Neural progenitor cell (in vitro differentiated cells): Measurements from ENCODE around the gene NUP50.

Source experiments
- EZH2 ChIP-seq: fragments of 200-600 bp; sonication (generic); IDR thresholded peaks from 2 replicates; pipeline ENCODE4 v1.6.1; 2017; ENCODE audit warnings: antibody characterized with exemption, mild to moderate bottlenecking, moderate library complexity
- TF ChIP-seq, protein P1 (sequence below): fragments of 200-600 bp; sonication (generic); IDR thresholded peaks from 2 replicates; pipeline ENCODE4 v1.5.1; 2017; ENCODE audit warnings: antibody characterized with exemption, mild to moderate bottlenecking

DNA sequence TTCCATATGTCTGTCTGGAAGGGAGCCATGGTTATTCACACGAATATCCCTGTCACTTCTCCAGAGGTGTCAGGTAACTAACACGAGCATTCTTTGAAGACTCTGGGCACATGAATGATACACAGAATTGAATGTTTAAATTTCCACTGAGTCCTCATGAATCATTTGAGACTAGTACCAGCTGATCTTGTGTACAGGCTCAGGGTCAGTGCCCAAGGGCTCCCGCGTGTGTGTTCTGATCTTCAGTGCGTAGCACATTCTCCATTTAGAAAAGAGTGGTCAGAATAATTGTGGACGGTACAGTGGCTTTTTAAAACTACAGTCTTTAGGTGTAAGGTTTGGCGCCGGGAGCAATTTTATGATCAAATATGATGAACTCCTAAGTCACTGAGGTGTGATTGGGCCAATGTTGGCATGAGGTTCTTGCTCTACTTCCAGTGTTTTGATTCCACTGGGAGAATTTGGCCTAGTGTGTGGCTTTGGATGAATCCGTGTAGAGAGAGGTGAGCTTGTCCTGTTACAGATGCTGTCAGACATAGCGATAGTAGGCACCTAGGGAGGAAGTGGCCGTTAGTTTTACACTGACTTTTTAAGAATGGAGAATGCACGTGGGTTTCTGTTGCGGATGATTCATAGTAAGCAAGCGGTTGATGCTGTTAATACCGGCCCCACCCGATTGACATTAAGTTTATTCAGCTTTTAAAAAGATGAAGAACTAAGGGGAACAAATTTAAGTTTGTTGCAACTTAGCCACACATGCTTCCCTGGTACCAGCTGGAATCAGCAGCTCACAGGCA is 22.2 kb downstream of the NUP50 start:
- TF ChIP-seq, protein P1, sequence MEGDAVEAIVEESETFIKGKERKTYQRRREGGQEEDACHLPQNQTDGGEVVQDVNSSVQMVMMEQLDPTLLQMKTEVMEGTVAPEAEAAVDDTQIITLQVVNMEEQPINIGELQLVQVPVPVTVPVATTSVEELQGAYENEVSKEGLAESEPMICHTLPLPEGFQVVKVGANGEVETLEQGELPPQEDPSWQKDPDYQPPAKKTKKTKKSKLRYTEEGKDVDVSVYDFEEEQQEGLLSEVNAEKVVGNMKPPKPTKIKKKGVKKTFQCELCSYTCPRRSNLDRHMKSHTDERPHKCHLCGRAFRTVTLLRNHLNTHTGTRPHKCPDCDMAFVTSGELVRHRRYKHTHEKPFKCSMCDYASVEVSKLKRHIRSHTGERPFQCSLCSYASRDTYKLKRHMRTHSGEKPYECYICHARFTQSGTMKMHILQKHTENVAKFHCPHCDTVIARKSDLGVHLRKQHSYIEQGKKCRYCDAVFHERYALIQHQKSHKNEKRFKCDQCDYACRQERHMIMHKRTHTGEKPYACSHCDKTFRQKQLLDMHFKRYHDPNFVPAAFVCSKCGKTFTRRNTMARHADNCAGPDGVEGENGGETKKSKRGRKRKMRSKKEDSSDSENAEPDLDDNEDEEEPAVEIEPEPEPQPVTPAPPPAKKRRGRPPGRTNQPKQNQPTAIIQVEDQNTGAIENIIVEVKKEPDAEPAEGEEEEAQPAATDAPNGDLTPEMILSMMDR = no peak
- no peak for TF ChIP-seq EZH2
